Measurements from ENCODE around the gene TESK2.

GRCh38 chr1:45380125-45380524 is 110.8 kb downstream of the TESK2 start:
- TF ChIP-seq POLR2AphosphoS5 (IDR thresholded peaks at IDR 0.05; ENCODE audit: borderline replicate concordance, low read depth, low read length) (no peak), EZH2 (IDR thresholded peaks at IDR 0.05) (no peak)
